Measurements from ENCODE around the gene ECEL1.
"Not testable (repeated sequence)": the region's sequence is repeated elsewhere in the genome, so short reads cannot be mapped to it uniquely, and the experiment has no call there.

ECEL1 gene, protein sequence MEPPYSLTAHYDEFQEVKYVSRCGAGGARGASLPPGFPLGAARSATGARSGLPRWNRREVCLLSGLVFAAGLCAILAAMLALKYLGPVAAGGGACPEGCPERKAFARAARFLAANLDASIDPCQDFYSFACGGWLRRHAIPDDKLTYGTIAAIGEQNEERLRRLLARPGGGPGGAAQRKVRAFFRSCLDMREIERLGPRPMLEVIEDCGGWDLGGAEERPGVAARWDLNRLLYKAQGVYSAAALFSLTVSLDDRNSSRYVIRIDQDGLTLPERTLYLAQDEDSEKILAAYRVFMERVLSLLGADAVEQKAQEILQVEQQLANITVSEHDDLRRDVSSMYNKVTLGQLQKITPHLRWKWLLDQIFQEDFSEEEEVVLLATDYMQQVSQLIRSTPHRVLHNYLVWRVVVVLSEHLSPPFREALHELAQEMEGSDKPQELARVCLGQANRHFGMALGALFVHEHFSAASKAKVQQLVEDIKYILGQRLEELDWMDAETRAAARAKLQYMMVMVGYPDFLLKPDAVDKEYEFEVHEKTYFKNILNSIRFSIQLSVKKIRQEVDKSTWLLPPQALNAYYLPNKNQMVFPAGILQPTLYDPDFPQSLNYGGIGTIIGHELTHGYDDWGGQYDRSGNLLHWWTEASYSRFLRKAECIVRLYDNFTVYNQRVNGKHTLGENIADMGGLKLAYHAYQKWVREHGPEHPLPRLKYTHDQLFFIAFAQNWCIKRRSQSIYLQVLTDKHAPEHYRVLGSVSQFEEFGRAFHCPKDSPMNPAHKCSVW

GRCh38 chr2:232487385-232488096 lies at the start of gene ECEL1:
Gene ECEL1, minus strand, starts transcription at chr2:232487834. Its CDS starts 1,181 bp downstream, at chr2:232486653.
- DNase-seq (ENCODE audit: low read depth) = no peak

DNA sequence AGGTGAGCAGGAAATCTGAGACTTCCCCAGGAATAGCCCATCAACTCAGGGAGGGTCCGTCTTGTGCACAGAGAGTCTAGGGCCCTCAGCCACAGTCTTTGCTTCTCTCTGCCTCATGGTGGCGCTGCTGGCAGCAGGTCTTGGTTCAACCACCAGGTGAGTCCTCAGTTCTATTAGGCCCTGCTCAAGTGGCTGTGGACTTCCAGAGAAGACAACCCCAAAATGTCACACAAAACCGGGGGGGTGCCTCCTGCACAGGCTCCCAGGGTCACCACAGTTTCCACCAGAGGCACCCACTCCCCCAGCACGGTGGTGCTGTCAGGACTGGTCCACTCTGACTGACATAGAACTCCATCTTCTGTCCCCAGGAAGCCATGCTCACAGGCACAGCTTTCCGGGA lies 49.4 kb upstream of the ECEL1 start:
- no peak for DNase-seq (ENCODE audit: low read depth)

DNA sequence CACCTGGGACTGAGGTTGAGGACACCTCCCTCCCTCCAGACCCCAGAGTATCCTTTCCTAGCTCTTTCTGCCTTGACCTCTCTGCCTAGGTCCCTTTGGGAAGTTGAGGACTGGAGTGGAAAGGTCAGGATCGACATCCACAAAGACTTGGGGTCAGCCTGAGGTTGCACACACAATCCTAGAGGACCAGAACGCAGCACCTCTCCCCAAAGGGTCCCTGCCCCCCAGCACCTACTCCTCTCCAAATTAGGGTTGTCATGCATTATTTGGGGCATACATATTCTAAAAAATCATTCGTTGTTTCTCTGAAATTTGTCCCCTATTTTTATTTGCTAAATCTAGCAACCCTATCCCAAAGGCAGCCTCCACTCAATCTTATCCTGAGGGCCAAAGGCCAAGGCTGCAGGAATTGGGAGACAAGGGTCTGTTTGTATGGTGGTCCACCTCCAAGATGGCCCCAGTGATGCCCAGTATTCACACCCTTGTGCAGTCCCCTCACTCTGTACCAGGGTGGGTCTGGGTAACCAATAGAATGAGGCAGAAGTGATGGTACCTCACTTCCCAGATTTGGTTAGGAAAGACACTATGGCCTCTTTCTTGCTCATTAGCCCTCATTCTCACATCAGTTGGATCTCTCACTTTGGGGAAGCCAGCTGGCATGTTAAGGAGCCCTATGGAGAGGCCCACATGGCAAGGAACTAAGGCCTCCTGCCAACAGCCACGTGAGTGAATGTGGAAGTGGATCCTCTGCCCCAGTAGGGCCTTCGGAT lies 48.3 kb upstream of the ECEL1 start:
- no peak for DNase-seq (ENCODE audit: low read depth)

- no peak for DNase-seq (ENCODE audit: low read depth)
Measured at GRCh38 chr2:232534940-232535651, 47.5 kb upstream of the ECEL1 start.

DNA sequence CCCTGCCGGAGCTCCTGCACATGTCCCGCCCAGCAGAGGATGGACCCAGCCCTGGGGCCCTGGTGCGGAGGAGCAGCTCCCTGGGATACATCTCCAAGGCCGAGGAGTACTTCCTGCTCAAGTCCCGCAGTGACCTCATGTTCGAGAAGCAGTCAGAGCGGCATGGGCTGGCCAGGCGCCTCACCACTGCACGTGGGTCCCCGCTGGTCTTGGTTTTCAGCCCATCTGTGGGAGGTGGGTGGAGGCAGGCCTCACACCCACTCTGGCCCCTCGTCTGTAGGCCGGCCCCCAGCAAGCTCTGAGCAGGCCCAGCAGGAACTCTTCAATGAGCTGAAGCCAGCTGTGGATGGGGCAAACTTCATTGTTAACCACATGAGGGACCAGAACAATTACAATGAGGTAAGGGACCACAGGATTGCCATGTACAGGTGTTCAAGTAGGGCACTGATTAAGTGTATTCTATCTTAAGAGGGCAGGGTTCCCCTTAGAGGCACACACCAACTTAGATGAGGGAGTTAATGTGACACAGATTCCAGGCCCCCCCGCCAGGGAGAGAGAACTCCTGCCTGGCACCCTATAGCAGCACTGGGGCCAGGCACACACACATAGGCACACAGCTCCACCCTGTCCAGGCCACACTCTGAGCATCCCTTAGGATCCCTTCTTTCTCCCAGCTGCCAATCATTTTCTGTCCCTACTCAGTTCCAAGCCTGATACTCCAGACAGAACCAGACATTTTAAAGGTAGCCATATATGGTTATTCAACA lies 46.5 kb upstream of the ECEL1 start:
- no peak for DNase-seq (ENCODE audit: low read depth)

GRCh38 chr2:232532821-232533220 lies 45.2 kb upstream of the ECEL1 start:
- DNase-seq (ENCODE audit: low read depth) = not testable (repeated sequence)

- DNase-seq (ENCODE audit: low read depth) = no peak
Measured at GRCh38 chr2:232532419-232532818, 44.8 kb upstream of the ECEL1 start.

- DNase-seq (ENCODE audit: low read depth) = no peak
Measured at GRCh38 chr2:232530626-232531260, 43.1 kb upstream of the ECEL1 start.

DNA sequence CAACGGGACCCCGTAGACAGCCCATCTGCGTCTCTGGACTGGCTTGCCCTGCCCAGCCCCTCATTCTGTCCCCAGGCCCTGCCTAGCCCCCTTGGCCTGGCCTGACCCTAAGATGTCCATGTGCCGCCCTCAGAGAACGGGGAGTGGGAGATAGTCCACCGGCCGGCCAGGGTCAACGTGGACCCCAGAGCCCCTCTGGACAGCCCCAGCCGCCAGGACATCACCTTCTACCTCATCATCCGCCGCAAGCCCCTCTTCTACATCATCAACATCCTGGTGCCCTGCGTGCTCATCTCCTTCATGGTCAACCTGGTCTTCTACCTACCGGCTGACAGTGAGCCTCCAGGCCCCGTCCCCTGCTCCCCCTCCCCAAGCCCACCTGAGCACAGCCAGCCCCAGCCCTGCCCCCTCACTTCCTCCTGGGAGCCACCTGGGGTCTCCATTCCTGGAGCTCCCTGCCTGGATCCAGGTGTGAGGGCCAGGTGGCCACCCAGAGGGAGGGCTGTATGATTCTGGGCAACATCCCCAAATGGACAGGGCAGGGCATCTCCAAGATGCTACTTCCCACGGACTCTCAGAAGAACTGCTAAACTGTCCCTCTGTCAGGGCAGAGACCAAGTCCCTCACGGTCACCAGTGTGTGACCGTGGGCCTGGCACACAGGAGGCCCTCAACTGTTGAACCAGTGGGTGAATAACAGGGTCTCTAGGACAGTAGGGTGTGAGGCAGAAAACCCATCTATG lies 42.3 kb upstream of the ECEL1 start:
- DNase-seq (ENCODE audit: low read depth) = no peak

DNA sequence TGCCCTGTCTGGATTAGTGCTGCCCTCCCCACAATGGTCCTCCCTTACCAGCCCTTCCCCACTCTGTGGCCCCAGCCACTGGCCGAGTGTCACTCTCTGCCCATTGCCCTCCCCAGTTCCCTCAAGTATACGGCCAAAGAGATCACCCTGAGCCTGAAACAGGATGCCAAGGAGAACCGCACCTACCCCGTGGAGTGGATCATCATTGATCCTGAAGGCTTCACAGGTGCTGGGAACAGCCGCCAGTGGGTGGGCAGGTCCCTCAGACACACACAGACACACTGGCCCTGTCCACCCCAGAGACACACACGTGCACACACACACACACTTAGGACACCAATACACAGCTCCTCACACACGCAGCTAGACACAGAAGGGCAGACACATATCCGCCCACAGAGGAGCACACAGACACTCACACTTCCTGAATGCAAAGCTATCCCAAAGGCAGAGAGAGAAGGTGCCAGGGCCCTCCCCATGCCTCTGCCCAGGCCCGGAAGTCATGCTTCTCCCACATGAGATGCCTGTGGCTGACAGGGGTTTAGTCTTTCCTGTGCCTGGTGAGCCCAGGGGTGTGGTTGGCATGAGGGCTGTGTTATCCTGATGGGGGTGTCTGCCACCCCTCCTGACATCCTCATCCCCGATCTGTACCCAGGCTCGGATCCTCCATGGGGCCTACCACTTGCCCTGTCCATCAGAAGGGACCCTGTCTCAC lies 41.3 kb upstream of the ECEL1 start:
- no peak for DNase-seq (ENCODE audit: low read depth)

DNA sequence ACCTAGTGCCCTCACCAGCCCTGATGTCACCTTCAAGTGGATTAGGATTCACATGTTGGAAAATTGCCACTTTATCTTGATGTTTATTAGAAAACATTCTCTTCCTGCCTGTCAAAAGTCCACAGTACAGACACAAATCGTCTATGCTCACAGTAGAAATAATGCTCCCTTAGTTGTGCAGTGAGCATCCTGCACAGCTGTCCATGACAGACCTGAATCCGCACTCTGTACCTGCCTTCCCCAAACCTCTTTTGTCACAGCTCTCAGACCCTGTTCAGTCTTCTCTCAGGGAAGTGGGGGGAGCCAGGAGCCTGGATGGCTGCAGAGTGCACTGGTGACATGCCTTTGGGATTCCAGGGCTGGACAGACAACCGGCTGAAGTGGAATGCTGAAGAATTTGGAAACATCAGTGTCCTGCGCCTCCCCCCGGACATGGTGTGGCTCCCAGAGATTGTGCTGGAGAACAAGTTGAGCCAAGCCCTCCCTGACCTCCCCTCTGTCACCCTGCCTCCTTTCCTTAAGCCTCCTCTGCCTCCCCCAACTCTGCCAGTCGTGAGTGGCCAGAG lies 40.4 kb upstream of the ECEL1 start:
- no peak for DNase-seq (ENCODE audit: low read depth)

- no peak for DNase-seq (ENCODE audit: low read depth)
Measured at GRCh38 chr2:232526372-232526941, 38.8 kb upstream of the ECEL1 start.

GRCh38 chr2:232525791-232526371 lies 38.2 kb upstream of the ECEL1 start, which contains the start of gene CHRND:
Gene CHRND, plus strand, starts transcription at chr2:232526160. Its CDS starts 56 bp downstream, at chr2:232526216.
- DNase-seq (ENCODE audit: low read depth) = no peak

GRCh38 chr2:232525199-232525598 lies 37.6 kb upstream of the ECEL1 start:
- no peak for DNase-seq (ENCODE audit: low read depth)

DNA sequence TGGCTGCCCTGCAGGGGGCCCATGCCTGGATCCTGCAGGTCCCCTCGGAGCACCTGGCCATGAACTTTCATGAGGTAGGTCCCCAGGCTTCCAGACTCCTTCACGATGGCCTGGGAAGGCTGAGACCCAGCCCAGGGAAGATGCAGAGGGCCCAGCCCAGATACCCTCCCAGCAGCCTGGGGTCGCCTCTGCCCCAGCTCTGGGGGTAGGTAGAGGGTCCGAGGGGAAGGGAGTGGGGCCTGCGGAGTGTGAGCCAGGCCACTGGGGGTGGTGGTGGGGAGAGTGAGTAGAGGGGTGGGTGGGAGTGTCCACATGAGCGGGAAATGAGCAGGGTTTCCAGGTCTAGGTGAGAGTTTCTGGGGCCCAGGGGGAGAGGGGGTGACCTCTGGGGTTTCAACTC lies 37.1 kb upstream of the ECEL1 start:
- DNase-seq (ENCODE audit: low read depth) = no peak

DNA sequence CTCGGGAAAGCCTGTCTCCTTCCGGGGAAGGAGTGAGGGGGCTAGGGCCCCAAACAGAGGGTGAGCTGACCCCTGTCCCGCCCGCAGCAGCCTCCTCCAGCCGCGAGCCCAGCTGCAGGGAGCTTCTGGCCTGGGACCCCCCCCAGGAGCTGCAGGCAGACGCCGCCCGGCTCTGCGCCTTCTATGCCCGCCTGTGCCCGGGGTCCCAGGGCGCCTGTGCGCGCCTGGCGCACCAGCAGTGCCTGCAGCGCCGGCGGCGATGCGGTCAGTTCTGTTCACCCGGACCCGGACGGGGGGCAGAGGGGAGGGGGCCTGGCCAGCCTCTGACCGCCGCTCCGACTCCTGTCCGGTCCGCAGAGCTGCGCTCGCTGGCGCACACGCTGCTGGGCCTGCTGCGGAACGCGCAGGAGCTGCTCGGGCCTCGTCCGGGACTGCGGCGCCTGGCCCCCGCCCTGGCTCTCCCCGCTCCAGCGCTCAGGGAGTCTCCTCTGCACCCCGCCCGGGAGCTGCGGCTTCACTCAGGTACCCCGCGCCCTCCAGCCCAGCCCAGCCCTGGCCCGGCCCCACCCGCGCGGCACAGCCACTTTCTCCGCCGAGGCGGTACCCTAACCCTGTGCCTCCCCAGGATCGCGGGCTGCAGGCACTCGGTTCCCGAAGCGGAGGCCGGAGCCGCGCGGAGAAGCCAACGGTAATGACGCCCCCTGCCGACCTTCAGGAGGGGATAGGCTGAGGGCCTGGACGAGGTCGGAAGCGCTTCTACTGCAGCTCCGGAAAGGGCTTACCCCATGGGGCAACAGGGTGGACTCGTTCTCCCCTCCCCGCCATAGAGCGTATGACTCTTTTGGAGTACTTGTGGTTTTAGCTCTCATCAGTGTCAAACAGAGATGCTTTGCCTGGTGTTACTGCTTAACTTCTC lies 36.3 kb upstream of the ECEL1 start:
- DNase-seq (ENCODE audit: low read depth) = peak; percentile 45

DNA sequence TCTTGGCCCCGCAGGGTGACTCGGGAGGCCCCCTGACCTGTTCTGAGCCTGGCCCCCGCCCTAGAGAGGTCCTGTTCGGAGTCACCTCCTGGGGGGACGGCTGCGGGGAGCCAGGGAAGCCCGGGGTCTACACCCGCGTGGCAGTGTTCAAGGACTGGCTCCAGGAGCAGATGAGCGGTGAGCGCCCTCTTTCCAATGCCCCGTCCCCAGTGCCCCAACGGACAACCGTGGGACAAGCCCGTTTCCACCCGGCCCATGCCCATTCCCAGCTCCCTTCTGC lies 35.7 kb upstream of the ECEL1 start:
- no peak for DNase-seq (ENCODE audit: low read depth)

Data from activated T-cell treated with anti-CD3 and anti-CD28 coated beads for 48 hours (primary cell).